NB4 (cell line): ENCODE data around the gene LCE1A.
A peak's percentile ranks its signal among the peaks of the same experiment; 100 is the strongest.

Source experiments
- DNase-seq: peaks from one replicate; pipeline ENCODE4 v3.0.0; 2010; ENCODE audit warnings: low read depth
- H3K4me3 ChIP-seq: one replicate; pipeline ENCODE4 v1.5.1; 2011; ENCODE audit warnings: mild to moderate bottlenecking, low read depth, low read length, moderate library complexity
- MAX ChIP-seq: IDR thresholded peaks from 2 replicates; pipeline ENCODE4 v1.6.1; 2011; ENCODE audit warnings: low read depth, low read length
- MYC ChIP-seq: IDR thresholded peaks from 2 replicates; pipeline ENCODE4 v1.6.1; 2011; ENCODE audit warnings: low read depth, low read length
- POLR2A ChIP-seq: IDR thresholded peaks from 2 replicates; pipeline ENCODE4 v1.6.1; 2011; ENCODE audit warnings: mild to moderate bottlenecking; ENCODE audit not compliant: insufficient read length; ENCODE audit errors: extremely low read depth
- TF ChIP-seq, protein P1 (sequence below): IDR thresholded peaks from one replicate; pipeline ENCODE4 v1.5.1; 2012; ENCODE audit warnings: low read depth, low read length

Gene LCE1A

GRCh38 chr1:152859696-152860095 lies 32.4 kb downstream of the LCE1A start, which contains the start of gene LCE7A:
Gene LCE7A (plus strand): TSS chr1:152859996. CDS start chr1:152860698, 702 bp downstream.
- no peak for DNase-seq
- H3K4me3 ChIP-seq = no peak within 1 kb of the TSS
- TF ChIP-seq POLR2A = no peak
- no peak for TF ChIP-seq MYC
- TF ChIP-seq MAX = no peak
- TF ChIP-seq, protein P1, sequence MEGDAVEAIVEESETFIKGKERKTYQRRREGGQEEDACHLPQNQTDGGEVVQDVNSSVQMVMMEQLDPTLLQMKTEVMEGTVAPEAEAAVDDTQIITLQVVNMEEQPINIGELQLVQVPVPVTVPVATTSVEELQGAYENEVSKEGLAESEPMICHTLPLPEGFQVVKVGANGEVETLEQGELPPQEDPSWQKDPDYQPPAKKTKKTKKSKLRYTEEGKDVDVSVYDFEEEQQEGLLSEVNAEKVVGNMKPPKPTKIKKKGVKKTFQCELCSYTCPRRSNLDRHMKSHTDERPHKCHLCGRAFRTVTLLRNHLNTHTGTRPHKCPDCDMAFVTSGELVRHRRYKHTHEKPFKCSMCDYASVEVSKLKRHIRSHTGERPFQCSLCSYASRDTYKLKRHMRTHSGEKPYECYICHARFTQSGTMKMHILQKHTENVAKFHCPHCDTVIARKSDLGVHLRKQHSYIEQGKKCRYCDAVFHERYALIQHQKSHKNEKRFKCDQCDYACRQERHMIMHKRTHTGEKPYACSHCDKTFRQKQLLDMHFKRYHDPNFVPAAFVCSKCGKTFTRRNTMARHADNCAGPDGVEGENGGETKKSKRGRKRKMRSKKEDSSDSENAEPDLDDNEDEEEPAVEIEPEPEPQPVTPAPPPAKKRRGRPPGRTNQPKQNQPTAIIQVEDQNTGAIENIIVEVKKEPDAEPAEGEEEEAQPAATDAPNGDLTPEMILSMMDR = no peak

DNA sequence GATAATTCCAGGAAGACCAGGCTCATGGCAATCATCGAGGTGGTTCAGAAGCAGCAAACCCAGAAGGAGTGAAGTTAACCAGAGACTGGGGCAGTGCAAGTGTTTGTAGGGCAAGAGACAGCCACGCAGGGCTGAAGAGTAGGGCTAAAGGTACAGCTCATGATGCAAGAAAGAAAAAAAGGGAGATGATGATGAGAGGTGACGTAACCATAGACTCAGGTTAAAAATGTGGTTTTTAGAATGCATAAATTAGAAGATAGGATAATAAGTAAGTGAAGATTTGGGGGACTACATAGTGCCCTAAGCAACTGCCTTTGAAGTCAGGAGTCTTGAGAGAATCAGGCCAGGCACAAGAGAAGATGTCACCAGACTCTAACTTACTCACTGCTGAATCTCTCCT lies 32.9 kb downstream of the LCE1A start:
- H3K4me3 ChIP-seq = no peak overlapping the region
- no peak for TF ChIP-seq POLR2A
- TF ChIP-seq, protein P1 = no peak
- no peak for TF ChIP-seq MAX
- TF ChIP-seq MYC = no peak
- DNase-seq = no peak

- DNase-seq = no peak
- H3K4me3 ChIP-seq = no peak overlapping the region
- TF ChIP-seq MAX = no peak
- TF ChIP-seq MYC = no peak
- TF ChIP-seq, protein P1 = no peak
- TF ChIP-seq POLR2A = no peak
These were observed 34.1 kb downstream of the LCE1A start for GRCh38 chr1:152861374-152861773.

GRCh38 chr1:152864443-152864842 lies 37.2 kb downstream of the LCE1A start:
- H3K4me3 ChIP-seq = no peak overlapping the region
- DNase-seq = no peak
- TF ChIP-seq POLR2A (no peak), MYC (no peak), MAX (no peak)
- TF ChIP-seq, protein P1 = no peak

GRCh38 chr1:152866321-152866720 lies 39.0 kb downstream of the LCE1A start:
- no peak overlapping the region for H3K4me3 ChIP-seq
- DNase-seq = no peak
- TF ChIP-seq POLR2A (no peak), MYC (no peak), MAX (no peak)
- TF ChIP-seq, protein P1 = no peak

- no peak for TF ChIP-seq POLR2A
- TF ChIP-seq, protein P1 = peak; percentile 71
- peak; percentile 65 for DNase-seq
These were observed 42.6 kb downstream of the LCE1A start for GRCh38 chr1:152869808-152870419.

More at GRCh38 chr1:152869808-152870419, 42.6 kb downstream of the LCE1A start:
- H3K4me3 ChIP-seq = no peak overlapping the region
